HepG2 (cell line): Measurements from ENCODE around the gene PCAT6. TPM values are rescaled to one million over a fixed set of nuclear protein-coding genes. Genes with fewer than 3 reads are reported as not detected.

ENCODE experiments used
- BHLHE40 ChIP-seq: IDR thresholded peaks from 2 replicates; pipeline ENCODE4 v1.6.1; 2011; ENCODE audit warnings: low read length, improper control_type of control experiment
- CCDC6 ChIP-seq: sonication (generic); formaldehyde crosslinking; IDR thresholded peaks from 2 replicates; pipeline ENCODE4 v1.8.1; 2022; ENCODE audit warnings: mild to moderate bottlenecking, missing genetic modification reagents, moderate library complexity
- CREM ChIP-seq, 2 experiments: sonication (generic) in 1 of 2; formaldehyde crosslinking in 1 of 2; IDR thresholded peaks; 2 replicates each; pipeline versions ENCODE4 v1.4.0 to v1.6.1; 2016 to 2020; ENCODE audit warnings: antibody characterized with exemption in 1 of 2, mild to moderate bottlenecking in 1 of 2, missing genetic modification reagents in 1 of 2
- ETV6 ChIP-seq: sonication (generic); formaldehyde crosslinking; conservative IDR thresholded peaks from 2 replicates; pipeline ENCODE4 v1.4.0; 2020; ENCODE audit warnings: missing genetic modification reagents
- GATAD2A ChIP-seq: IDR thresholded peaks from 2 replicates; pipeline ENCODE4 v1.6.1; 2016
- KLF16 ChIP-seq, 2 experiments: sonication (generic) in 1 of 2; formaldehyde crosslinking in 1 of 2; IDR thresholded peaks; 2 replicates each; pipeline versions ENCODE4 v1.6.1 to v1.8.0; 2016 to 2023; ENCODE audit warnings: missing genetic modification reagents in 2 of 2, missing compliant biosample characterization in 1 of 2
- KMT2B ChIP-seq: IDR thresholded peaks from 2 replicates; pipeline ENCODE4 v1.6.1; 2016; ENCODE audit warnings: missing genetic modification reagents, missing compliant biosample characterization
- NCOA2 ChIP-seq: sonication (generic); formaldehyde crosslinking; IDR thresholded peaks from 2 replicates; pipeline ENCODE4 v1.8.0; 2022; ENCODE audit warnings: inconsistent platforms
- SAP130 ChIP-seq: IDR thresholded peaks from 2 replicates; pipeline ENCODE4 v1.6.1; 2016; ENCODE audit warnings: low read depth
- TBX2 ChIP-seq: sonication (generic); formaldehyde crosslinking; IDR thresholded peaks from 2 replicates; pipeline ENCODE4 v1.5.0; 2020; ENCODE audit warnings: missing genetic modification reagents, mild to moderate bottlenecking, borderline replicate concordance
- TCF7 ChIP-seq: sonication (generic); IDR thresholded peaks from 2 replicates; pipeline ENCODE4 v1.6.1; 2016; ENCODE audit warnings: antibody characterized with exemption, low read depth
- ZNF180 ChIP-seq: sonication (generic); formaldehyde crosslinking; IDR thresholded peaks from 2 replicates; pipeline ENCODE4 v1.4.0; 2020; ENCODE audit warnings: low read depth, missing genetic modification reagents, borderline replicate concordance
- ZNF562 ChIP-seq: sonication (generic); formaldehyde crosslinking; IDR thresholded peaks from 2 replicates; pipeline ENCODE4 v1.8.0; 2022; ENCODE audit warnings: missing genetic modification reagents, borderline replicate concordance
- ZNF775 ChIP-seq: sonication (generic); formaldehyde crosslinking; IDR thresholded peaks from 2 replicates; pipeline ENCODE4 v1.4.0; 2020; ENCODE audit warnings: missing genetic modification reagents, mild to moderate bottlenecking, moderate library complexity, borderline replicate concordance
- polyA plus RNA-seq, 8 experiments: library from polyadenylated mRNA; depleted of rRNA in 3 of 8; stranded (reverse) in 7 of 8; unstranded in 1 of 8; fragments of >200 nt; fragmentation: Illumina TruSeq in 4 of 8; extraction: Trizol in 4 of 8; gene quantifications; 2 replicates each; pipeline versions ENCODE4 v1.2.1 to v1.2.3, GENCODE V29; 2011 to 2016; ENCODE audit warnings: low read depth in 4 of 8, missing spikeins in 1 of 8, mixed read lengths in 1 of 8; ENCODE audit not compliant: insufficient read depth in 1 of 8
- total RNA-seq, 5 experiments: library from RNA; depleted of rRNA; stranded (reverse); fragments of >200 nt; fragmentation: Illumina TruSeq; extraction: Trizol; gene quantifications; 2 replicates each; pipeline ENCODE4 v1.2.3, GENCODE V29; 2016; ENCODE audit warnings: low read depth in 1 of 5
- TF ChIP-seq, protein P1 (sequence below): sonication (generic); formaldehyde crosslinking; IDR thresholded peaks from 2 replicates; pipeline ENCODE4 v1.5.0; 2020; ENCODE audit warnings: mild to moderate bottlenecking, low read depth, missing genetic modification reagents, borderline replicate concordance
- TF ChIP-seq, protein P2 (sequence below): sonication (generic); formaldehyde crosslinking; IDR thresholded peaks from 2 replicates; pipeline ENCODE4 v1.5.1; 2020; ENCODE audit warnings: mild to moderate bottlenecking, missing genetic modification reagents, moderate library complexity
- TF ChIP-seq, protein P3 (sequence below): IDR thresholded peaks from 2 replicates; pipeline ENCODE4 v1.6.1; 2016
- TF ChIP-seq, protein P4 (sequence below): sonication (generic); formaldehyde crosslinking; conservative IDR thresholded peaks from 2 replicates; pipeline ENCODE4 v1.8.1; 2023; ENCODE audit warnings: missing genetic modification reagents
- TF ChIP-seq, protein P5 (sequence below): sonication (generic); formaldehyde crosslinking; IDR thresholded peaks from 2 replicates; pipeline ENCODE4 v1.4.0; 2020; ENCODE audit warnings: missing genetic modification reagents
- TF ChIP-seq, protein P6 (sequence below): sonication (generic); formaldehyde crosslinking; IDR thresholded peaks from 2 replicates; pipeline ENCODE4 v1.9.0; 2022; ENCODE audit warnings: missing genetic modification reagents, mild to moderate bottlenecking, borderline replicate concordance

The PCAT6 gene
- total and polyA plus RNA-seq, 2 of the 13 experiments (the other 11 are each of a cell fraction or from before 2014, with no cell fraction given), result 0.60 to 4.4 TPM

DNA sequence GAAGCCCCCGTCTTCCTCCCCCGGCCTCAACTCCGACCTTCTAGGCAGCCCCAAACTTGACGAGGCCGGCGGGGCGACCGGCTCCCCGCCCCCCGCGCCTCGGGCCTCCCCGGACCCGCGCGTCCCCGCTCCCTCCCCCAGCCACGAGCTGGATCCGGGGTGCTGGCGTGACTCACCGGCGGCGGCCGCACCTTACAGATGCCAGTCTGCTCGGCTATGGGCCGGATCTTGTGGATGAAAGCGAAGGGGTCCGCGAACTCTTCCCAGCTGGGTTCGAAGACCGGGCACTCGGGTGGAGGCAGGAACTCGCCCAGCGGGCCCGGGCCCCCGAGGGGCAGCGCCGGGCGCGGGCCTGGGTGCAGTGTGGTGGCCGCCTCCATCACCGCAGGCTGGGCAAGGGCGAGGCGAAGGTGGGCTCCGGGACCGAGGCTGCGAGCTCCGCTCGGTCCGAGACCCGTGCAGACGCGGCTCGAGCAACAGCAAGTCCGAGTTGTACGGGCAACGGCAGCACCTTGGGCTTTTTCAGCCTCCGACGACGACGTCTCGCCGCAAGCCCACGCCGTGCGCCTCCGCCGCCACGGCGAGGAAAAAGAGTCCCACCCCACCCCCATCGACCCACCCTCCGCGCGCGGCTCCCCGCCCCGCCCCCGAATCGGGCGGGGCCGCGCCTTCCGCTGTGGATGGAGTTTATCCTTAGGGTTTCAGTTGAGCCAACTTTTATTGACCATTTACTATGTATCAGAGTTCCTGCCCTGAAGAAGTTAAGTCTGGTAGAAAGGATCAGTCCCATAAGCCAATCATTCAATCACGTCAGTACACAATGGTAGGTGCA, 2.6 kb upstream of the PCAT6 start, which contains the start of gene KDM5B (continued):
- TF ChIP-seq, protein P1, sequence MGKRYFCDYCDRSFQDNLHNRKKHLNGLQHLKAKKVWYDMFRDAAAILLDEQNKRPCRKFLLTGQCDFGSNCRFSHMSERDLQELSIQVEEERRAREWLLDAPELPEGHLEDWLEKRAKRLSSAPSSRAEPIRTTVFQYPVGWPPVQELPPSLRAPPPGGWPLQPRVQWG (CRISPR knock-in tag), result no peak
- TF ChIP-seq GATAD2A (CRISPR knock-in tag) (0 out of 2 replicates have a peak, but pooled peaks have one; percentile 57), ETV6 (CRISPR knock-in tag) (no peak), TCF7 (no peak), CREM (IDR thresholded peaks at IDR 0.05) (peak; percentile 31; the same call in 1 of the 2 replicates), CREM (CRISPR knock-in tag; IDR thresholded peaks at IDR 0.05) (no peak), KMT2B (peak; percentile 89), BHLHE40 (no peak), SAP130 (peak; percentile 98), ZNF775 (CRISPR knock-in tag) (0 out of 2 replicates have a peak, but pooled peaks have one; percentile 52), KLF16 (CRISPR knock-in tag; IDR thresholded peaks at IDR 0.05) (peak in 1 of 2 experiments; percentile 96; a peak in 2 of 4 replicates), ZNF180 (CRISPR knock-in tag) (no peak), TBX2 (CRISPR knock-in tag) (peak; percentile 86), CCDC6 (CRISPR knock-in tag) (peak; percentile 90; the same call in 1 of the 2 replicates), NCOA2 (peak; percentile 46; the same call in 1 of the 2 replicates), ZNF562 (CRISPR knock-in tag) (no peak)
- TF ChIP-seq, protein P2, sequence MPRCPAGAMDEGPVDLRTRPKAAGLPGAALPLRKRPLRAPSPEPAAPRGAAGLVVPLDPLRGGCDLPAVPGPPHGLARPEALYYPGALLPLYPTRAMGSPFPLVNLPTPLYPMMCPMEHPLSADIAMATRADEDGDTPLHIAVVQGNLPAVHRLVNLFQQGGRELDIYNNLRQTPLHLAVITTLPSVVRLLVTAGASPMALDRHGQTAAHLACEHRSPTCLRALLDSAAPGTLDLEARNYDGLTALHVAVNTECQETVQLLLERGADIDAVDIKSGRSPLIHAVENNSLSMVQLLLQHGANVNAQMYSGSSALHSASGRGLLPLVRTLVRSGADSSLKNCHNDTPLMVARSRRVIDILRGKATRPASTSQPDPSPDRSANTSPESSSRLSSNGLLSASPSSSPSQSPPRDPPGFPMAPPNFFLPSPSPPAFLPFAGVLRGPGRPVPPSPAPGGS (CRISPR knock-in tag), result peak; percentile 86
- TF ChIP-seq, protein P3, sequence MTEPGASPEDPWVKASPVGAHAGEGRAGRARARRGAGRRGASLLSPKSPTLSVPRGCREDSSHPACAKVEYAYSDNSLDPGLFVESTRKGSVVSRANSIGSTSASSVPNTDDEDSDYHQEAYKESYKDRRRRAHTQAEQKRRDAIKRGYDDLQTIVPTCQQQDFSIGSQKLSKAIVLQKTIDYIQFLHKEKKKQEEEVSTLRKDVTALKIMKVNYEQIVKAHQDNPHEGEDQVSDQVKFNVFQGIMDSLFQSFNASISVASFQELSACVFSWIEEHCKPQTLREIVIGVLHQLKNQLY (CRISPR knock-in tag), result no peak
- TF ChIP-seq, protein P4, sequence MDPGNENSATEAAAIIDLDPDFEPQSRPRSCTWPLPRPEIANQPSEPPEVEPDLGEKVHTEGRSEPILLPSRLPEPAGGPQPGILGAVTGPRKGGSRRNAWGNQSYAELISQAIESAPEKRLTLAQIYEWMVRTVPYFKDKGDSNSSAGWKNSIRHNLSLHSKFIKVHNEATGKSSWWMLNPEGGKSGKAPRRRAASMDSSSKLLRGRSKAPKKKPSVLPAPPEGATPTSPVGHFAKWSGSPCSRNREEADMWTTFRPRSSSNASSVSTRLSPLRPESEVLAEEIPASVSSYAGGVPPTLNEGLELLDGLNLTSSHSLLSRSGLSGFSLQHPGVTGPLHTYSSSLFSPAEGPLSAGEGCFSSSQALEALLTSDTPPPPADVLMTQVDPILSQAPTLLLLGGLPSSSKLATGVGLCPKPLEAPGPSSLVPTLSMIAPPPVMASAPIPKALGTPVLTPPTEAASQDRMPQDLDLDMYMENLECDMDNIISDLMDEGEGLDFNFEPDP (CRISPR knock-in tag), result no peak; the same call in 1 of the 2 replicates
- TF ChIP-seq, protein P5, sequence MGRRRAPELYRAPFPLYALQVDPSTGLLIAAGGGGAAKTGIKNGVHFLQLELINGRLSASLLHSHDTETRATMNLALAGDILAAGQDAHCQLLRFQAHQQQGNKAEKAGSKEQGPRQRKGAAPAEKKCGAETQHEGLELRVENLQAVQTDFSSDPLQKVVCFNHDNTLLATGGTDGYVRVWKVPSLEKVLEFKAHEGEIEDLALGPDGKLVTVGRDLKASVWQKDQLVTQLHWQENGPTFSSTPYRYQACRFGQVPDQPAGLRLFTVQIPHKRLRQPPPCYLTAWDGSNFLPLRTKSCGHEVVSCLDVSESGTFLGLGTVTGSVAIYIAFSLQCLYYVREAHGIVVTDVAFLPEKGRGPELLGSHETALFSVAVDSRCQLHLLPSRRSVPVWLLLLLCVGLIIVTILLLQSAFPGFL (CRISPR knock-in tag), result no peak
- TF ChIP-seq, protein P6, sequence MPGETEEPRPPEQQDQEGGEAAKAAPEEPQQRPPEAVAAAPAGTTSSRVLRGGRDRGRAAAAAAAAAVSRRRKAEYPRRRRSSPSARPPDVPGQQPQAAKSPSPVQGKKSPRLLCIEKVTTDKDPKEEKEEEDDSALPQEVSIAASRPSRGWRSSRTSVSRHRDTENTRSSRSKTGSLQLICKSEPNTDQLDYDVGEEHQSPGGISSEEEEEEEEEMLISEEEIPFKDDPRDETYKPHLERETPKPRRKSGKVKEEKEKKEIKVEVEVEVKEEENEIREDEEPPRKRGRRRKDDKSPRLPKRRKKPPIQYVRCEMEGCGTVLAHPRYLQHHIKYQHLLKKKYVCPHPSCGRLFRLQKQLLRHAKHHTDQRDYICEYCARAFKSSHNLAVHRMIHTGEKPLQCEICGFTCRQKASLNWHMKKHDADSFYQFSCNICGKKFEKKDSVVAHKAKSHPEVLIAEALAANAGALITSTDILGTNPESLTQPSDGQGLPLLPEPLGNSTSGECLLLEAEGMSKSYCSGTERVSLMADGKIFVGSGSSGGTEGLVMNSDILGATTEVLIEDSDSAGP (CRISPR knock-in tag), result peak; percentile 92
